Tibial artery (tissue), 4 donors: ENCODE results near the gene BAHCC1.

Source experiments
- DNase-seq, 2 donors: peaks; one replicate each; pipeline ENCODE4 v3.0.0-alpha.2; 2019
- H3K27ac ChIP-seq, 2 donors: fragments of 200-600 bp; sonication (generic) in 1 of 2; 1 replicate in 1 of 2; 2 replicates in 1 of 2; pipeline ENCODE4 v1.5.1; 2018 to 2019; ENCODE audit warnings: mild to moderate bottlenecking in 1 of 2
- H3K27me3 ChIP-seq, 2 donors: fragments of 200-600 bp; sonication (generic) in 1 of 2; one replicate each; pipeline versions ENCODE4 v1.5.1 to v1.6.0; 2016 to 2019
- H3K36me3 ChIP-seq, 3 donors: fragments of 200-600 bp; sonication (generic) in 2 of 3; one replicate each; pipeline ENCODE4 v1.5.1; 2016 to 2019; ENCODE audit warnings: mild to moderate bottlenecking in 2 of 3
- H3K4me1 ChIP-seq, 4 donors: fragments of 200-600 bp; sonication (generic) in 2 of 4; 1 replicate in 3 of 4; 2 replicates in 1 of 4; pipeline ENCODE4 v1.5.1; 2016 to 2019
- H3K4me3 ChIP-seq, 2 donors: fragments of 200-600 bp; sonication (generic) in 1 of 2; 1 replicate in 1 of 2; 2 replicates in 1 of 2; pipeline ENCODE4 v1.5.1; 2018 to 2019; ENCODE audit warnings: mild to moderate bottlenecking in 2 of 2
- H3K9me3 ChIP-seq, 3 donors: fragments of 200-600 bp; sonication (generic) in 1 of 3; one replicate each; pipeline ENCODE4 v1.5.1; 2016 to 2019
- intact Hi-C: fragments of 100-400 bp; cut with DNase I; formaldehyde crosslinking; loops from one replicate; pipeline ENCODE4 v1.15.0; 2023; ENCODE audit warnings: low total_unique reads
- TF ChIP-seq, protein P1 (sequence below), 2 experiments: fragments of 200-600 bp in 1 of 2; fragments of 450-650 bp in 1 of 2; IDR thresholded peaks; one replicate each; pipeline ENCODE4 v1.5.1; 2017 to 2019; ENCODE audit warnings: antibody characterized with exemption in 2 of 2, mild to moderate bottlenecking in 1 of 2, moderate library complexity in 1 of 2

The BAHCC1 gene

DNA sequence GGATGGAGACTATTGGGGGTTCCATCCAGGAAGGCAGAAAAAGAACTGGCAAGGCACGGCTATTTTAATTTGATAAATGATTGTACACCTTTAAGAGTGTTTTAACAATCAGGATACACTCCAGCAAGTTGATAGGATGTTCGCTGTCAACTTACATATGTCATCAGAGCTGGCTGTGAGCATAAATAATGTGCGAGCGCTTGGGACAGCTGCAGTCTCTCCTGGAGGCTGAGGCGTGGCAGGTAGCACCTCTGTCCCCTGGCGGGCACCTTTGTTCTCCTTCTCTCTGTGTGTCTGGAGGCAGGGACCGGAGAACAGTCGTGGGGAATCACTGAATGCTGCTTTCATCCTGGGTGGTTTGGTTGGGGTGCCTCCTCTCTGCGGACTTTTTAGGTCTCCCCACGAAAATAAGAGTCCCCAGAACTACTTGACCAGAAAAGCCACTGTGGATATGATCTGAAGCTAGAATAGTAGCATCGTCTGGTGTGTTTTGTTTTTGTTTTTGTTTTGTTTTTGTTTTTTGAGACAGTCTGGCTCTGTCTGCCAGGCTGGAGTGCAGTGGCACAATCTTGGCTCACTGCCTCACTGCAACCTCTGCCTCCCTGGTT, 9.4 kb downstream of the BAHCC1 start:
- TF ChIP-seq, protein P1, sequence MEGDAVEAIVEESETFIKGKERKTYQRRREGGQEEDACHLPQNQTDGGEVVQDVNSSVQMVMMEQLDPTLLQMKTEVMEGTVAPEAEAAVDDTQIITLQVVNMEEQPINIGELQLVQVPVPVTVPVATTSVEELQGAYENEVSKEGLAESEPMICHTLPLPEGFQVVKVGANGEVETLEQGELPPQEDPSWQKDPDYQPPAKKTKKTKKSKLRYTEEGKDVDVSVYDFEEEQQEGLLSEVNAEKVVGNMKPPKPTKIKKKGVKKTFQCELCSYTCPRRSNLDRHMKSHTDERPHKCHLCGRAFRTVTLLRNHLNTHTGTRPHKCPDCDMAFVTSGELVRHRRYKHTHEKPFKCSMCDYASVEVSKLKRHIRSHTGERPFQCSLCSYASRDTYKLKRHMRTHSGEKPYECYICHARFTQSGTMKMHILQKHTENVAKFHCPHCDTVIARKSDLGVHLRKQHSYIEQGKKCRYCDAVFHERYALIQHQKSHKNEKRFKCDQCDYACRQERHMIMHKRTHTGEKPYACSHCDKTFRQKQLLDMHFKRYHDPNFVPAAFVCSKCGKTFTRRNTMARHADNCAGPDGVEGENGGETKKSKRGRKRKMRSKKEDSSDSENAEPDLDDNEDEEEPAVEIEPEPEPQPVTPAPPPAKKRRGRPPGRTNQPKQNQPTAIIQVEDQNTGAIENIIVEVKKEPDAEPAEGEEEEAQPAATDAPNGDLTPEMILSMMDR (IDR thresholded peaks at IDR 0.05) = no peak
- intact Hi-C loops = loop anchor here (2.0 kb wide), 1 partner anchor 14 kb away; no protein-coding TSS in a partner anchor
- H3K27ac ChIP-seq = peak overlapping the region; percentile 95 to 99

DNA sequence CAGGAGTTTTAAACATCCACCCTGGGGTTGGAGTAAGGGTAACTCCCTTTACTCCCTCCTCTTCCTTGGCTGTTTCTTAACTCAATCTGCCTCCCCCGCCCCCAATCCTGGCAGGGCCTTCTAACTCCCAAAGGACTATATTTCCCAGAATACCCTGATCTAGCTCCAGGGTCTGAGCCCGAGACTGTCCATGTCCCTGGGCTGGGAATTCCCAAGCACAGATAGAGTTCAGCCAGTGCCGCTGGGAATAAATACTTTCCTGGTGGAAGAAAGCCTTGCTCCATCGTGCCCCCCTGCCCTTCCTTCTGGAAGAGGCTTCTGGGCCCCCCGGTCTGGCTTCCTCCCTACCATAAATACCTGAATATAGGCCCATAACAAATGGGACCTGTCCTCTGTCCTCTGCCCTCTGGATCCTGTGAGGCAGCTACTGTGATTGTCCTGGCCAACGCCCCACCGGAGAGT, 10.2 kb downstream of the BAHCC1 start:
- intact Hi-C loops = loop anchor here (2.0 kb wide), 1 partner anchor 13 kb away; no protein-coding TSS in a partner anchor

More for the DNA sequence above, 9.4 kb downstream of the BAHCC1 start:
- Histone ChIP-seq H3K27me3 (no peaks in the 10 kb centered on the region), H3K36me3 (no peaks in the 10 kb centered on the region), H3K4me1 (peaks cover 5 to 75% (median 61%) of the 10 kb centered on the region in 4 donors), H3K9me3 (no peaks in the 10 kb centered on the region), H3K4me3 (peak overlapping the region; percentile 42 to 51)
- DNase-seq = no peak

DNA sequence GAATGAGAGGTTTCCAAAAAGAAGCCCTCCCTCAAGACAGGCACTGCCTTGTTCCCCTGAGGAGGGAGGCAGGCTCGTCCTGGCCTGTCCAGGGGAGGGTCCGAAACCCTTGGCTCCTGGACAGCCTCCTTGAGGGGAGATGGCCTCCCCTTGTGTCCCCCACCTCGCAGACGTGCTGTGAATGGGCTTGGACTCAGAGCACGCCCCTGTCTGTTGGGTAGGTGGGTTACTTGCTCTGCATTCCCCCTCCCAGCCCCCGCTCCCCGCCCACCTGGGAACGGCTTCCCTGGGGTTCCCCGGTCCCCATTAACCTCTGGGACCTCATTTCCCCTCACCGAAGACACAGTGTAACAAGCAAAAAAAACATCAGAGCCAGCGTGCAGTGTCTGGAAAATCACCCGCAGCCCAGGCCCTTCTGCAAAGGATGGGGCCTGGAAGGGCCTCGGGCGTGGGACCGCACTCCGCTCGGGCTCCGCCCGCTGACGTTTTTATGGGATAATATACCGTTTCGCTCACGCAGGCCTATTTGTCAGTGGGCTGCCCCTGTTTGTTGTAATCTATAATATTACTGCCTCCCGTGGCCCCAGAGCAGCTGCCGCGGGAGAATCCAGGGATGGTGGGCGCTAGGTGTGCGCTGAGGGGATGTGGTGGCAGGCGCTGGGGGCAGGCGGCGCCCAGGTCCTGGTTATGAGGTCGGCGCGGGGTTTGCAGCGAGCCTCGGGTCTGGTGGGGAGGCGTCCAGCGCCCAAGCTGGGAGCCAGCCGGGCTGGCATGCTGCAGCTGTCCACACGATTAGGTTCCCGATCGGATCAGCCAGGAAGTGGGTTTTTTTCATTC, 11.1 kb downstream of the BAHCC1 start:
- Histone ChIP-seq H3K9me3 (no peaks in the 10 kb centered on the region), H3K36me3 (no peaks in the 10 kb centered on the region), H3K27me3 (no peaks in the 10 kb centered on the region), H3K4me3 (peak overlapping the region in 1 of 2 donors; percentile 26), H3K4me1 (peaks cover 5 to 65% (median 52%) of the 10 kb centered on the region in 4 donors), H3K27ac (peak overlapping the region; percentile 95 to 99)
- intact Hi-C loops = no loop called here
- DNase-seq = no peak
- TF ChIP-seq, protein P1 (IDR thresholded peaks at IDR 0.05) = no peak

More for the DNA sequence above, 10.2 kb downstream of the BAHCC1 start:
- TF ChIP-seq, protein P1 (IDR thresholded peaks at IDR 0.05) = no peak
- Histone ChIP-seq H3K27me3 (no peaks in the 10 kb centered on the region), H3K4me3 (peak overlapping the region in 1 of 2 donors; percentile 51), H3K4me1 (peaks cover 5 to 74% (median 60%) of the 10 kb centered on the region in 4 donors), H3K36me3 (no peaks in the 10 kb centered on the region), H3K9me3 (no peaks in the 10 kb centered on the region), H3K27ac (peak overlapping the region; percentile 95 to 99)
- peak; percentile 87 to 97 for DNase-seq

DNA sequence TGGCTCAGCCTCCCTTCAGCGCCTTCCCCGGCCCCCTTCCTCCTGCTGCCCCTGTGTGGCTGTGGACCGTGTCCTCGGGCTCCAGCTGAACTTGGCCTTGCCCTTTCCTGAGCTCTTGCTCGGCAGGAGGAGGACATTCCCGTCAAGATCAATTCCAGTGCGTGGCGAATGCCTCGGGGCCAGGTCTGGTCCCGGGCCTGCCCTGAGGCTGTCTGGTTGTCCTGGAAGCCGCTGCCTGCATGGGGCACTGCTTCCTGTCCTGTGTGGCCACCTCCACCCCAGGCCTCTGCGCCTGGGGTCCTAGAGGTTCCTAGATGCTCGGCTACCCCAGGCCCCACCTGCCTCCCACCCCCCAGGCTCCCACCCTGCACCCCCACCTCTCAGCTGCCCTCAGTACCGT, 12.8 kb downstream of the BAHCC1 start:
- Histone ChIP-seq H3K36me3 (no peaks in the 10 kb centered on the region), H3K4me1 (peaks cover 5 to 48% (median 40%) of the 10 kb centered on the region in 4 donors), H3K27me3 (no peaks in the 10 kb centered on the region), H3K4me3 (no peak overlapping the region), H3K27ac (peak overlapping the region in 1 of 2 donors; percentile 3), H3K9me3 (no peaks in the 10 kb centered on the region)
- TF ChIP-seq, protein P1 (IDR thresholded peaks at IDR 0.05) = no peak
- intact Hi-C loops = no loop called here
- DNase-seq = no peak

DNA sequence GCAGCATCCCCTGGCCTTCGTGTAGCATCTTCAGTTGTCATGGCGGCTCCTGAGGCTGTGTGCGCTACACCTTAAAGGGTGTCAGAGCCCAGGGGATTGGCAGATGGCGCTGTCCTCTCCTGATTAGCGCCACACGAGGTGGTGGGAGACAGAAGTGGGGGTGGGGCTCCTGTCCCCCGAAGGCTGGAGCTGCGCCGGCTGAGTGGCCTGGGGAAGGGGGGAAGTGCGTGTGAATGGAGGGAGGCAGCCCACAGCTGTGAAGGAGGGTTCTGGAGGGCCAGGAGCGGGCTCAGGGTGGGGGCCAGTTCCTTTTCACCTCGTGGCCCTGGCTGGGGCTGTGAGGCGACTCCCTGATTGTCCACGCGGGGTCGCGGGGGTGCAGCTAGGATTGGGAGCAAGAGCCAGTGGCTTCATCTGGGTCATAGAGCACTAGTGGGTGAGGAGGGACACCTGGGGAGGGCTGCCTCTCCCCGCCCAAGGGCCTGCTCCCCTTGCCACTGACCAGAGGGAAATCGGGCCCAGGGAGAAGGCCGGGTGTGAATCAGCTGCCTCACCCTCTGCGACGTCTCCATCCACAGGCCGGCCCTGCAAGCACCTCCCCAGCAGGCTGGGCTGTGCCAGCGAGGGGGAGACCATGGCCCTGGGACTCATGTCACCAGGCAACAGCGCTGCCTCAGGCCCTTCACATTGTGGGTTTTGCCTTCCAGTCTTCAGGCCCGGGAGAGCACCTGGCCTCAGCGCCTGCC, 14.1 kb downstream of the BAHCC1 start:
- Histone ChIP-seq H3K4me1 (peaks cover 5 to 38% (median 34%) of the 10 kb centered on the region in 4 donors), H3K27me3 (no peaks in the 10 kb centered on the region), H3K4me3 (no peak overlapping the region), H3K27ac (no peak overlapping the region), H3K9me3 (no peaks in the 10 kb centered on the region), H3K36me3 (no peaks in the 10 kb centered on the region)
- intact Hi-C loops = no loop called here
- TF ChIP-seq, protein P1 (IDR thresholded peaks at IDR 0.05) = no peak
- DNase-seq = no peak
